ENCODE results near the gene KIF24.
A peak's percentile ranks its signal among the peaks of the same experiment; 100 is the strongest.
"Not testable (repeated sequence)": the region's sequence is repeated elsewhere in the genome, so short reads cannot be mapped to it uniquely, and the experiment has no call there.

Gene KIF24

GRCh38 chr9:34363619-34364351 is 34.7 kb upstream of the KIF24 start:
- no peak for DNase-seq

GRCh38 chr9:34362614-34363214 is 33.6 kb upstream of the KIF24 start:
- no peak for DNase-seq

- DNase-seq, result not testable (repeated sequence)
Measured at GRCh38 chr9:34352957-34353356, 23.9 kb upstream of the KIF24 start.

GRCh38 chr9:34352122-34352652 is 23.1 kb upstream of the KIF24 start:
- DNase-seq, result not testable (repeated sequence)

GRCh38 chr9:34349324-34349723 is 20.3 kb upstream of the KIF24 start:
- DNase-seq, result no peak

GRCh38 chr9:34347800-34348158 is 18.7 kb upstream of the KIF24 start:
- DNase-seq, result no peak

- DNase-seq, result no peak
Measured at GRCh38 chr9:34346873-34347799, 18.1 kb upstream of the KIF24 start.

GRCh38 chr9:34343605-34344004 is 14.5 kb upstream of the KIF24 start:
- no peak for DNase-seq

GRCh38 chr9:34343090-34343489 is 14.0 kb upstream of the KIF24 start:
- DNase-seq, result peak in 39 of 51 donors; percentile 14 to 88 (median 64)

- no peak for DNase-seq
Measured at GRCh38 chr9:34341659-34342295, 12.7 kb upstream of the KIF24 start.

GRCh38 chr9:34338665-34339385 is 9.8 kb upstream of the KIF24 start:
- peak in 27 of 51 donors; percentile 13 to 71 (median 51) for DNase-seq

- not testable (repeated sequence) for DNase-seq
Measured at GRCh38 chr9:34338079-34338478, 9.0 kb upstream of the KIF24 start.

GRCh38 chr9:34337403-34337802 is 8.3 kb upstream of the KIF24 start:
- no peak for DNase-seq

- no peak for DNase-seq
Measured at GRCh38 chr9:34335376-34335775, 6.3 kb upstream of the KIF24 start.

- peak in 3 of 51 donors; percentile 19 to 74 (median 46) for DNase-seq
Measured at GRCh38 chr9:34334916-34335315, 5.8 kb upstream of the KIF24 start.

- DNase-seq, result peak in 34 of 51 donors; percentile 12 to 91 (median 56)
Measured at GRCh38 chr9:34334337-34334824, 5.3 kb upstream of the KIF24 start.

GRCh38 chr9:34333836-34334235 is 4.8 kb upstream of the KIF24 start:
- DNase-seq, result no peak

GRCh38 chr9:34332076-34332964 is 3.3 kb upstream of the KIF24 start:
- DNase-seq, result peak in 6 of 51 donors; percentile 14 to 82 (median 50)

GRCh38 chr9:34331196-34331595 is 2.1 kb upstream of the KIF24 start:
- no peak for DNase-seq
